Renal pelvis (tissue), 12 donors: ENCODE data around the gene TTC12. TPM values are rescaled to one million over a fixed set of nuclear protein-coding genes. Genes with fewer than 3 reads are reported as not detected.

Experiments used
- DNase-seq: peaks from one replicate; pipeline ENCODE4 v3.0.0-alpha.2; 2013
- long read RNA-seq, 16 experiments: transcript quantifications; one replicate each; lab custom pipeline, GENCODE V29; 2026
- polyA plus RNA-seq, 3 donors: library from polyadenylated mRNA; unstranded; fragments of 120-200 nt; gene quantifications; one replicate each; pipeline ENCODE4 v1.2.1, GENCODE V29; 2013; ENCODE audit not compliant: insufficient read length in 3 of 3

Gene TTC12
- 10 to 100 TPM; 32.7 to 62.7 (median 34.9) TPM for polyA plus RNA-seq
- long read RNA-seq, donor 1, partial matches to known transcripts: 0 of 4 reads
- long read RNA-seq, donor 1, other reads (novel, unspliced or antisense): 0 of 4 reads
- long read RNA-seq, donor 2: 0 reads
- long read RNA-seq, donor 3, partial matches to known transcripts: 0 of 1 reads
- long read RNA-seq, donor 3, other reads (novel, unspliced or antisense): 0 of 1 reads
- long read RNA-seq, donor 4, partial matches to known transcripts: 0 of 2 reads
- long read RNA-seq, donor 4, other reads (novel, unspliced or antisense): 0 of 2 reads
- long read RNA-seq, donor 5, partial matches to known transcripts: 0 of 1 reads
- long read RNA-seq, donor 5, other reads (novel, unspliced or antisense): 0 of 1 reads
- long read RNA-seq, donor 6, partial matches to known transcripts: 0 of 2 reads
- long read RNA-seq, donor 6, other reads (novel, unspliced or antisense): 0 of 2 reads
- long read RNA-seq, donor 7: 0 reads
- long read RNA-seq, donor 8: 0 reads
- long read RNA-seq, donor 9, partial matches to known transcripts: 0 of 1 reads
- long read RNA-seq, donor 9, other reads (novel, unspliced or antisense): 0 of 1 reads
- long read RNA-seq, donor 10: 0 reads
- long read RNA-seq, donor 11: 0 reads
- long read RNA-seq, donor 12, transcript TTC12-219 (22 exons, 2,315 nt): major isoform, 5 of 10 reads
- long read RNA-seq, donor 12, partial matches to known transcripts: 5 of 10 reads
- long read RNA-seq, donor 12, other reads (novel, unspliced or antisense): 0 of 10 reads
- long read RNA-seq, donor 13: 0 reads
- long read RNA-seq, donor 14: 0 reads
- long read RNA-seq, donor 15: 0 reads
- long read RNA-seq, donor 16, partial matches to known transcripts: 0 of 4 reads
- long read RNA-seq, donor 16, other reads (novel, unspliced or antisense): 0 of 4 reads

GRCh38 chr11:113314389-113315301 is at the start of gene TTC12:
TTC12 (plus strand) TSS chr11:113314583; CDS start chr11:113316258, 1,675 bp downstream.
- DNase-seq: peak; percentile 94

- DNase-seq: no peak
Observed at GRCh38 chr11:113265362-113265761, 49.0 kb upstream of the TTC12 start.

- no peak for DNase-seq
Observed at GRCh38 chr11:113267493-113267892, 46.9 kb upstream of the TTC12 start.

GRCh38 chr11:113269096-113269495 is 45.3 kb upstream of the TTC12 start:
- DNase-seq: no peak

GRCh38 chr11:113269636-113270035 is 44.7 kb upstream of the TTC12 start:
- DNase-seq: no peak

- no peak for DNase-seq
Observed at GRCh38 chr11:113270080-113270479, 44.3 kb upstream of the TTC12 start.

- no peak for DNase-seq
Observed at GRCh38 chr11:113271551-113272245, 42.7 kb upstream of the TTC12 start.

- DNase-seq: no peak
Observed at GRCh38 chr11:113272281-113272680, 42.1 kb upstream of the TTC12 start.

- no peak for DNase-seq
Observed at GRCh38 chr11:113272927-113273615, 41.3 kb upstream of the TTC12 start.

- DNase-seq: no peak
Observed at GRCh38 chr11:113273720-113274119, 40.7 kb upstream of the TTC12 start.

- DNase-seq: no peak
Observed at GRCh38 chr11:113274713-113275582, 39.4 kb upstream of the TTC12 start.

GRCh38 chr11:113275602-113276001 is 38.8 kb upstream of the TTC12 start:
- DNase-seq: no peak

- DNase-seq: no peak
Observed at GRCh38 chr11:113276466-113276865, 37.9 kb upstream of the TTC12 start.

- DNase-seq: no peak
Observed at GRCh38 chr11:113277907-113278306, 36.5 kb upstream of the TTC12 start.

GRCh38 chr11:113278481-113278880 is 35.9 kb upstream of the TTC12 start:
- DNase-seq: no peak

- no peak for DNase-seq
Observed at GRCh38 chr11:113278925-113279324, 35.5 kb upstream of the TTC12 start.

GRCh38 chr11:113279591-113279990 is 34.8 kb upstream of the TTC12 start:
- DNase-seq: no peak

- DNase-seq: no peak
Observed at GRCh38 chr11:113281052-113281725, 33.2 kb upstream of the TTC12 start.
